Measurements from ENCODE around the gene MED13L.
A peak's percentile ranks its signal among the peaks of the same experiment; 100 is the strongest.
"Not testable (repeated sequence)": the region's sequence is repeated elsewhere in the genome, so short reads cannot be mapped to it uniquely, and the experiment has no call there.

Gene MED13L

DNA sequence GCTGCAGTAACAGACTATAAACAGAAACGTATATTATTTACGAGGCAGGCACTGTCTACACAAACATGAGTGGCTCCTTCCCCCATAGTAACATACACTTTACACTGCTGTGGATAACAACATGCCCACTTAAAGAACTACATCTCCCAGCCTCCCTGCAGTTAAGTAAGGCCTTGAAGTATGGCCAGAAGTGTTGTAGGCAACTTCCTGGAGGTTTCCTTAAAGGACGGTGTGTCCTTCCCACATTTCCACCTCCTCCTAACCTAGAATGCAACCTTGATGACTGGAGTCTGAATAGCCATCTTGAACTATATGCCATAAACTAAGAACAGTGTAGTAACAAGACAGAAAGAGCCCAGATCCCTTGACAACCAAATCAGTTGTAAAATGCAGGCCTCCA, 20.3 kb downstream of the MED13L start:
- DNase-seq = no peak
- intact Hi-C loops (cut with DNase I) = no loop called here

DNA sequence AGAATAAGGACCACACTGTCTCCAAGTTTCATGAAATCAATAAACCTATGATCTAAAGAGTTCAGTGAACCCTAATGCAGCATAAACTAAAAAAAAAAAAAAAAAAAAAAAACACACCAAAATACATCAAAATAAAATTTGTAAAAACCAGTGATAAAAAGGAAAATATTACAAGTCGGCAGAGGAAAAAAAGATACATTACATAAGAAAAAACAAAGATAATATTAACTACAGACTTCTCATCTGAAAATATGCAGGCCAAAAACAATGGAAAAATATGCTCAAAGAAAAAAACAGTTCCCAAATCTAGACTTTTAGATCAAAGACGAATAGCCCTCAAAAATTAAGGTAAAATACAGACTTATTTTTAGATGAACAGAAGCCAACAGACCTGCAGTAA, 27.6 kb downstream of the MED13L start:
- DNase-seq = no peak
- intact Hi-C loops (cut with DNase I) = no loop called here

DNA sequence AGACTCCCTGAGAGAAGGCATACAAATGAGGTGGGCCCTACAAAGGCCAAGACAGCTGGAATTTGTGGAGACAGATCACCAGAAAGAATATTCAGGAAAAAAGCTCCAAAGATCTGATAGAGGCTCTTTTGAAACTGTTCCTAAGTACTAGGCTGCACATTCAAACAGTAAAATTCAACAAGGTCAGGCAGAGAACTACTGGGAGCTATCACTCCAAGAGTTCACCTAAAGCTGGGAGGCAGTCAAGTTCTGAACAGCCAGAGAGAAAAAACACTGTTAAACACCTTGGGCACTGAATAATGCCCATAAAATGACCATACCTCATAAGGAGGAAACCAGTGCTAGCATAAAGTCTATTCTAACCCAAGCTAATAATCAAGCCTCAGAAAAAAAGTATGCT, 28.6 kb downstream of the MED13L start:
- DNase-seq = no peak
- intact Hi-C loops (cut with DNase I) = no loop called here

DNA sequence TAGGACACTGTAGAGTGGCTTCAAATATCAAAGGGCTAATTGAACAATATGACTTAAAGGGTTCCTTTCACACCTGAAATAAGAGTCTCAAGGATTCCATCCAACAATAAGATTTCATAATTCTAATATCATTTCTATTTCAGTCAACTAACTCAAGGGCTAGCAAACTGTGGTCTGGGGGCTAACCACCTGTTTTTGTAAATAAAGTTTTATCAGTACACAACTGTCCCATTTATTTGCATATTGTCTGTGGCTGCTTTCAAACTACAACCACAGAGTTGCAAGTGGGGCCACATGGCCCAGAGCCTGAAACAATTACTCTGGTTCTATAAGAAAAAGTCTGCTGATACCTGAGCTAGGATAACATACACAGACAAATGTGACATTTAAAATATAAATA, 29.1 kb downstream of the MED13L start:
- DNase-seq = no peak
- intact Hi-C loops (cut with DNase I) = no loop called here

DNA sequence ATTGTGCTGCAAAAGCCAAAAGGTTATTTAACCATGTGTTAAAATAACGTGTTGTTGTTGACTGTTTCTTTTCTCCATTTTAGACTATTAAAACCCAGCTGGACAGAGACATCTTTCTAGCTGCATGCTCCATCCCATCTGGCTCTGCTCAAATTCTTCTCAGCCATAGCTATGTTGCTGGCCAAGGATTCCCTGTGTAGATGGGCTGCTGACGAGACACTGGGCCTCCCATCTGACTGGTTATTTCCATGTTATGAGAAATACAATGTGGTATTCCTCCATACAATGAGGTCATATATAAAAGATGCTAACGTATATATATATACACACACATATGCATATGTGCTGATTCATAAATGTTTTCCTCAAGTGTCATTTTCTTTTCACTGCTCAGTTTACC, 30.1 kb downstream of the MED13L start:
- no peak for DNase-seq
- intact Hi-C loops (cut with DNase I) = no loop called here

DNA sequence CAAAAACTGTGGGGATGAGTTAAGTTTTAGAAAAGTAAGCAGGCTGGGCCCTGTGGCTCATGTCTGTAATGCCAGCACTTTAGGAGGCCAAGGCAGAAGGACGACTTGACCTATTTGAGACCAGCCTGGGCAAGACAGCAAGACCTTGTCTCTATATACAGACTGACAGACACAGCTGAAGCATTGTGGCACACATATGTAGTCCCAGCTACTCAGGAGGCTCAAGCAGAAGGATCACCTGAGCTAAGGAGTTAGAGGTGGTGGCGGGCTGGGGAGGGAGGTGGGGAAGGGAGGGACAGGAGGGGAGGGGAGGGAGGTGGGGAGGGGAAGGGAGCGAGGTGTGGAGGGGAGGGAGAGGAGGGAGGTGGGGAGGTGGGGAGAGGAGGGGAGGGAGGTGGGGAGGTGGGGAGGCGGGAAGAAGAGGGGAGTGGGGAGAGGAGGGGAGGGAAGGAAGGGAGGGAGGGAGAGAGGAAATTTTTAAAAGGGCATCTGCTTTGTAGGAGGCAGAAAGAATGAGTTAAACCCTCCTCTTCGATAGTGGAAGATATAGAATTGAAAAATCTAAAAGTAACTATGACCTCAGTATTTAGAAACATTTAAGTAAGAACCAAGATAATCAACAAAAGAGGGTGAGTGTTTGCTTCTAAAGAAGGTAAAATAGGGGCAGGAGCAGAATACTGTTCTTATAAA, 30.9 kb downstream of the MED13L start:
- no peak for DNase-seq
- intact Hi-C loops (cut with DNase I) = no loop called here

DNA sequence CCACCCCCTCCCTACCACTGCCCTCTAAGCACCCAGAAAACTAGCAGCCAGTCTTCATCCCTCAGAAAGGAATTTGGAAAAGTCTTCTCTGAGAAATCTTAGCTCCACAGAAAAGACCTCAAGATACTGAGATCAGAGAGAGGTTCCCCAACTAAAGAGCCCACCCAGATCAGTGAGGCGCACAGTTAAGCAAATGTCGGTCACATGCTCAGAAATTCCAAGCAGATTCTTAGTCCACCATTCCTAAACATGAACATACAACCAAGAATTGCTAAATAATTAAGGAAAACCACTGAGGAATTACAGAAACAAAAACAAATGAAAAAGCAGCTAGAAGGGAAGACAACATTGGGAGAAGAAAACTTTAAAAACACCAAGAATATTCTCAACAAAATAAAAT, 32.3 kb downstream of the MED13L start:
- intact Hi-C loops (cut with DNase I) = no loop called here
- no peak for DNase-seq

DNA sequence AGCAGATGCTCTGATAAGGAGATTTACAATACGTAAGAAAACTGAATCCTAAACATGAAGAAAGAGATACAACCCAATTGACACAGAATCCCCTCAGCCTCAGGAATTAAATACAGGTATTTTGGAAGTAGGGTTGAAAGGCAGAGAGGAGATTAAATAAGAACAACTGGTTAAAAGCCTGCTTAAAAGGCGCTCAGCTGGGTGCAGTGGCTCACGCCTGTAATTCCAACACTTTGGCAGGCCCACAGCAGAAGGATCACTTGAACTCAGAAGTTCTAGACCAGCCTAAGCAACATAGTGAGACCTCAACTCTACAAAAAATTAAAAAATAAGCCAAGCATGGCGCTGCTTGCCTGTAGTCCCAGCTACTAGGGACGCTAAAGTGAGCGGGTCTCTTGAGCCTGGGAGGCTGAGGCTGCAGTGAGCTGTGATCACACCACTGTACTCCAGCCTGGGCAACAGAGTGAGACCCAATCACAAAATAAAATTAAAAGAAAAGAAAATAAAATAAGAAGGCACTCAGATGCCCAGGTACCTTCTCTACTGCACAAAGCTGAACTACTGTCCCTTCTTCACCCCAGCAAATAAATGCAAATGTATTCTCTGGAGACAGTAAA, 32.9 kb downstream of the MED13L start:
- intact Hi-C loops (cut with DNase I) = no loop called here
- DNase-seq = no peak

DNA sequence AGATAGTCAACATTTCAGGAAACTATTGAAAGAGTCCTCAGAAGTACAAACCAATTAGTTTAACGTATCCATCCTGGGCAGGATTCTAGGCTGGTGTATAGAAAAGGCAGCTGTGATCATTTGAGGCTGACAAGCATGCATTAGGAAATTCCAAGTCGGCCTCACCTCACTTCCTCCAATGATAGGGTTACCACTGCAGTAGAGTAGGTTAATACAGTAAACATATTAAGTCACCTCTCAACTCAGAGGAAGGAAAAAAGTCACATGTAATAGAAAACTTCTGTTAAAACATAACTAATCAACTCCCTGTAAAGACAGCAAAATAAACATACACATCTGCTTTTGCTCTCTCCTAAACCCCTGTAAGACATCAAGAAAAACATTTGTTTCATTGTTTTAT, 33.5 kb downstream of the MED13L start:
- DNase-seq = no peak
- intact Hi-C loops (cut with DNase I) = no loop called here

DNA sequence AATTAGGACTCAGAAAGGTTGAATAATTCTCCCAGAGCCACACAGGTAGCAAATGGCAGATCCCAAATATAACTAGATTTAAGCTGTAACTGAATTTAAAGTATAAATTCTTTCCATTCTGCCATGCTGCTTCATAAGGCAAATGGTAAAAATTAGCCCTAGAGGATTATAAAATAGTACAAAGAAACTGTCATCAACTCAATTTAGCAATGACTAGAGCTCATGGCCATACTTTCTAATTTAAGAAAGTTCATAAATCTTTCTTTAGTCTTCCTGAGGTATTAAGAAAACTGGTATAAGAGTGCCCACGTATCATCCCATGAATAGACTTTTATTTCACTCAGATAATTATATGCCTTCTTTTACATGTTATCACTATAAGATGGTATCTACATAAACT, 34.8 kb downstream of the MED13L start:
- intact Hi-C loops (cut with DNase I) = no loop called here
- DNase-seq = no peak

DNA sequence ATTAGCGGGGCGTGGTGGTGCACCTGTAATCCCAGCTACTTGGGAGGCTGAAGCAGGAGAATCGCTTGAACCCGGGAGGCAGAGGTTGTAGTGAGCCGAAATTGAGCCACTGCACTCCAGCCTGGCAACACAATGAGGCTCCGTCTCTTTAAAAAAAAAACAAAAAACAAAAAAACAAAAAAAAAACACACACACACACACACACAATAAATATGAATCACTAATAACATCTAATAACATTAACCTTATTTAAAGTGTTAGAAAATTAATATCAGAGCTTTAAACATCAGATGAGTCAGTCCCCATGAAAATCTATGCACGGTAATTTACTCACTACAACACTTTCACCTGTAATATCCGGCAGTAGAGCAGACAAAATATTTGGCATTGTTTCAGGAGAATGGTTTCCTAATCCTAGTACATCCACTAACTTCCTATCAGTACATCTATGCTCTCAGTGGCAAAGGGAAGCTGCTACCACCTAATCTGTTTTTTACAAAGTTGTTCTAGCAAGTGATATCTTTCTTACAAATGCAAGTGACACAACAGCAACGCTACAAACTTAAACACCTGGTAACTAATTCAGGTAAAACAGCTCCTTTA, 36.2 kb downstream of the MED13L start:
- intact Hi-C loops (cut with DNase I) = no loop called here
- no peak for DNase-seq

DNA sequence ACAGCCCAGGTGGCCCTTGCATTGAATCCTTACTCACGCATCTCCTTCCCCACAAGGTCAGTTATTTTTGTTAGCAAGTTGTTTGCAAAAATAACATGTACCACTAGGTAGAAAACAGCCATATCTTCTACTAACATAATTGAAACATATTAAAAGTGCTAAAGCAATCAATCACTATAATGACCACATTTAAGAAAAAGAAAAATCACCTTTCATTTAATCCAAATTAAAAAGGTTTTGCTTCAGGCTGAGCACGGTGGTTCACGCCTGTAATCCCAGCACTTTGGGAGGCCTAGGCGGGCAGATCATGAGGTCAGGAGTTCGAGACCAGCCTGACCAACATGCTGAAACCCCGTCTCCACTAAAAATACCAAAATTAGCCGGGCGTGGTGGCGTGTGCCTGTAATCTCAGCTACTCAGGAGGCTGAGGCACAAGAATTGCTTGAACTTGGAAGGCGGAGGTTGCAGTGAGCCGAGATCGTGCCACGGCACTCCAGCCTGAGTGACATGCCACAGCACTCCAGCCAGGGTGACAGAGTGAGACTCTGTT, 38.8 kb downstream of the MED13L start:
- DNase-seq = peak in 1 of 10 donors; percentile 35
- intact Hi-C loops (cut with DNase I) = loop anchor here (5.0 kb wide), 1 partner anchor 39 kb away; the partner anchor contains the start of gene MED13L

DNA sequence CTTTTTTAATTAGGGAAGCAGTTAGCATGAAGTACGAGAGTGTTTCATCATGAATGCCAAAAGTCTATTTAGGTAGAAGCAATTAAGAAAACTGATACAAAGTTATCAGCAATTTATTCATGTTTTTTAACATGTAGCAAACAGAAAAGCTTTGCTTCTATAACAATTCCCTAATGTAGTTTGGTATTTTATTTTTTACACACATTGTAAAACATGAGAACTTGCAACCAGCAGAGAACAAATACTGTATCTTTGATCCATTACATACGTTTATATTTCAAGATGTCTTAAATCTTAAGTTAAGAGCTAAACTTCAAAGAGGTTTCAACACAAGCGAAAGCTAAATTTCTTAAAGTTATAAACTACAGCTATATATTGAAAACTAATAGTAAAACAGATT, 39.3 kb downstream of the MED13L start:
- DNase-seq = no peak
- intact Hi-C loops (cut with DNase I) = loop anchor here (5.0 kb wide), 1 partner anchor 39 kb away; the partner anchor contains the start of gene MED13L

DNA sequence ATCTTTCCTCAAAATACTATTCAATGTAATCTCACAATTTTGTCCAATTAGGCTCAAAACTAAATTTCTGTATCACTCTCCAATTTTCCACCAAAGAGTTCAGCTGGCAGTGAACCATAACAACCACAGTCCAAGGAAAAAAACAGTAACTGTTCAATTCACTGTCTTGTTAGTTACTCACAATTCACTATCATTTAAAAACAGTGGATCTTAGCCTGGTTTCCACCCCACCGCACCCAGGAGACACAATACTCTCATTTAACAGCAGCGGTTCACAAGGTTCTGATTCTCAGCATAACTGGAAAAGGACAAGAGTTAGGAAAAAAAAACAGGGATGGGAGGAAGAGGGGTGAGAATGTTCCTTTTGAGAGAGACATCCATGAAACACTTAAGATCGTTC, 40.5 kb downstream of the MED13L start:
- DNase-seq = no peak
- intact Hi-C loops (cut with DNase I) = loop anchor here (1.0 to 5.0 kb wide), 4 partner anchors 40 to 238 kb away; partner anchors contain the start of gene MED13L

DNA sequence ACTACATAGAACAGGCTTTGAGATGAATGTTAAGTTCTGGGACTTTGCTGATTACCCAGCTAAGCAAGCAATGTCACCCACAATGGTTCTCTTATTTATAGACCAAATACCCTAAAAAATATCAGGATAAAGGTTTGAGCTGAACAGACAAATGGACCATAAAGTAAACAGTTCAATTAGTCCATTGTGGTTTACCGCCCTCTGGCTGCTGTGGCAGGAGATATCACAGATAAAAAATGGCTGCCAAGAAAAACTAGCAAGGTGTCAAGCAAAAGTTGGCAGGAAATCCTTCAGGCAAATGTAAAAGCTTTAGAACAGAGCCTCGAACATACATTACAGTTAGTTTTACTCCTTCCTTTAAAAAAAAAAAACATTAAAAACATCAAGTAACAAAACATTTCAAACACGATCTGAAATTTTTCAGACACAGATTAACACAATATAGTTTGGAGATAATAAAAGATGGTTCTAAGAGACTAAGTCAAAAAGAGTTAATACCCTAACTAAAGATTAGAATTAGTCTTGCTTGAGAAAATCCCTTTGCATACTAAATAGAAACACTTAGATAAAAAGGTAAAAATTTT, 41.3 kb downstream of the MED13L start:
- peak in 5 of 10 donors; percentile 36 to 82 (median 51) for DNase-seq
- intact Hi-C loops (cut with DNase I) = loop anchor here (2.0 to 5.0 kb wide), 3 partner anchors 41 to 221 kb away; partner anchors contain the start of gene MED13L

DNA sequence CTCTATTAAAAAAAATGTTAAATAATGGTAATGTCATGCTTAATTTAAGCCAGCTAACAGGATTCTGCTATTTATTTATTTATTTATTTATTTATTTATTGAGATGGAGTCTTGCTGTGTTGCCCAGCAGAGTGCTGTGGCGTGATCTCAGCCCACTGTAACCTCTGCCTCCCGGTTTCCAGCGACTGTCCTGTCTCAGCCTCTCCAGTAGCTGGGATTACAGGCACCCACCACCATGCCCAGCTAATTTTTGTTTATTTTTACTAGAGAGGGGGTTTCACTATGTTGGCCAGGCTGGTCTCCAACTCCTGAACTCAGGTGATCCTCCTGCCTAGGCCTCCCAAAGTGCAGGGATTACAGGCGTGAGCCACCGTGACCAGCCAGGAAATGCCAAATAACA, 43.3 kb downstream of the MED13L start:
- DNase-seq; intact Hi-C loops (cut with DNase I): not testable (repeated sequence)

DNA sequence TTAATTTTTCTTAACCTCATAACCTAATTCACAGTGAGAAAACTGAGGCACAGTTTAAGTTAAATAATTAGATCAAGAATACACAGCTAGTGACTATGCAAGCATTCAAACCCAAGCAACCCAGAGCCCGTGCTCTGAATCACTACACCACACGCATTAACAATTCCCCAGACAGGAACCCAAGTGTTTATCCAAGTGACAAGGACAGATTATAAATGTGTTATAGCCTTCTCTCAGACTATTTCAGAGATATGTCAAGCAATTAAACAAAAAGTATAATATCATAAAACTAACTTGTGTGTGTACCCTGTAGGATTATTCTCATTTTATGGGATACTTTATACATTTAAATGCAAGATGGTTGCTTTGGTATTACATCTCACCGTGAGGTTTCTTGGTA, 43.8 kb downstream of the MED13L start:
- DNase-seq = no peak
- intact Hi-C loops (cut with DNase I) = no loop called here

DNA sequence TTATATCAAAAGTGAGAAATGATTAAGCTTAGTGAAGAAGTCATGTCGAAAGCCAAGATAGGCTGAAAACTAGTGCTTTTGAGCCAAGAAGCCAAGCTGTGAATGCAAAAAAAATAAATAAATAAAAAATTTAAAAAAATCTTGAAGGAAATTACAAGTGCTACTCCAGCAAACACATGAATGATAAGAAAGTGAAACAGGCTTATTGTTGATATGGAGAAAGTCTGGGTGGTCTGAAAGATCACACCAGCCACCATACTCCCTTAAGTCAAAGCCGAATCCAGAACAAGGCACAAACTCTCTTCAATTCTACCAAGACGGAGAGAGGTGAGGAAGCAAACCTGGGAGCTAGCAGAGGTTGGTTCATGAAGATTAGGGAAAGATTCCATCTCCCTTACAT, 49.7 kb downstream of the MED13L start:
- DNase-seq = no peak
- intact Hi-C loops (cut with DNase I) = no loop called here

DNA sequence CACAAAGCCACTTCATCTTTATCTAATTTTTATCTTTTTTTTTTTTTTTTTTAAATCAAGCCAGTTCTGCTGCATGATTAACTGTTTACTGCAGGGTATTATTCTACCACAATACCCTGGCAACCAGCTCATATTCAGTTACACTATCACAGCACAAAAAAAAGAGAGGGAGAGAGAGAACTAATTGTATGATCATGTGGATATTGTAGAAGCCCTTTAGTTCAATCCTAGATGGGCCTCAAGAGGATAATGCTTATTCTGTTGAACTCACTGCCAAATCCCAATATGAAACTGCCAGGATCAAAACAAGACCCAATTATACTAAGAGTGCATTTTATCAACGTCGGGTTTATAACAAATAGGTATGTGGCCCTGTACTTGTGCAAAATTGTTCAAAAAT, 51.5 kb downstream of the MED13L start:
- no peak for DNase-seq
- intact Hi-C loops (cut with DNase I) = no loop called here

DNA sequence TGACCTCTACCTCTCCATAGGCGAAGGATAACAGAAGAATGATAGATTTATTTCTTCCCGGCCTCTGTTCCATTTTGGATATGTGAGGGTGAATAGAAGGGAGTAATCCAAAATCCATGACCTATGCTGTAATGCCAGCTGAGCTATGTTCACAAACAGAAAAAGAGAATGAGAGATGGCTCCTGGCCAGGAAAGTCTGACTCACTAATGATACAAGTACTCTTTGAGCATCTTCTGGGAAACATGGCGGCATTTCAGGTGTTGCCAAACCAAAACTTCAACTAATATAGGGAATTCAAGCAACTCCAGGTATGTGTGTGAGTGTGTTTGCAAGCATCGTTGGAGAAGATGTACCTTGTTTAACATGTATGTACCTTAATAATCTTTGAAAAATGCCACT, 55.1 kb downstream of the MED13L start:
- intact Hi-C loops (cut with DNase I) = no loop called here

DNA sequence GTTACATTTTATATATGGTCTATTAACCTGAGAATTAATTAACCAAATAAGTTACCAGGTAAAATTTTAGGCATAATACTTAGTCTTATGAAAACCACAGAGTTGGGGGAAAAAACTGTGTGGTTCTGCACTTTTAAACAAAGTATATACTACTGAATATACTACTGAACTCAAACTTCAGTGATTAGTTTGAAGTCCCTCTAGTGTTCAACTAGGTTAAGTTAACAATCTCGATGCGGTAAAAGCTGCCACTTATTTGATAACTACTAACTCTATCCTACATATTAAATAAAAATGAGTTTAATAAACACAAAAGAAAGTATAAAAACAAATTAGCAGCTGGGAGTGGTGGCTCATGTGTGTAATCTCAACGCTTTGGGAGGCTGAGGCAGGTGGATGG, 56.7 kb downstream of the MED13L start:
- intact Hi-C loops (cut with DNase I) = no loop called here
- no peak for DNase-seq

More for the DNA sequence above, 55.1 kb downstream of the MED13L start:
- peak in 2 of 10 donors; percentile 22 to 25 for DNase-seq
